WERI-Rb-1 (cell line): ENCODE data around the gene NOTUM.

Experiments used
- DNase-seq: peaks from one replicate; pipeline ENCODE4 v3.0.0-alpha.2; 2020
- H3K27ac ChIP-seq: fragments of 250-450 bp; sonication (Bioruptor Pico); 2 replicates; pipeline ENCODE4 v1.5.1; 2020; ENCODE audit warnings: mild to moderate bottlenecking, moderate library complexity
- H3K27me3 ChIP-seq: fragments of 250-450 bp; sonication (Bioruptor Pico); 2 replicates; pipeline ENCODE4 v1.5.1; 2021; ENCODE audit warnings: mild to moderate bottlenecking, low read depth, moderate library complexity; ENCODE audit not compliant: insufficient read depth, severe bottlenecking
- H3K36me3 ChIP-seq: fragments of 250-450 bp; sonication (Bioruptor Pico); 2 replicates; pipeline ENCODE4 v1.5.1; 2020; ENCODE audit warnings: mild to moderate bottlenecking, moderate library complexity
- H3K4me3 ChIP-seq: 2 replicates; pipeline ENCODE4 v1.5.1; 2011; ENCODE audit warnings: low read depth, mild to moderate bottlenecking, control low read depth, low read length
- H3K9me3 ChIP-seq: fragments of 250-450 bp; sonication (Bioruptor Pico); 2 replicates; pipeline ENCODE4 v1.5.1; 2021; ENCODE audit warnings: mild to moderate bottlenecking, moderate library complexity; ENCODE audit not compliant: severe bottlenecking
- CTCF ChIP-seq: IDR thresholded peaks from 2 replicates; pipeline ENCODE4 v1.5.1; 2011; ENCODE audit warnings: low read depth, mild to moderate bottlenecking, control low read depth, inconsistent platforms, low read length

The NOTUM gene

DNA sequence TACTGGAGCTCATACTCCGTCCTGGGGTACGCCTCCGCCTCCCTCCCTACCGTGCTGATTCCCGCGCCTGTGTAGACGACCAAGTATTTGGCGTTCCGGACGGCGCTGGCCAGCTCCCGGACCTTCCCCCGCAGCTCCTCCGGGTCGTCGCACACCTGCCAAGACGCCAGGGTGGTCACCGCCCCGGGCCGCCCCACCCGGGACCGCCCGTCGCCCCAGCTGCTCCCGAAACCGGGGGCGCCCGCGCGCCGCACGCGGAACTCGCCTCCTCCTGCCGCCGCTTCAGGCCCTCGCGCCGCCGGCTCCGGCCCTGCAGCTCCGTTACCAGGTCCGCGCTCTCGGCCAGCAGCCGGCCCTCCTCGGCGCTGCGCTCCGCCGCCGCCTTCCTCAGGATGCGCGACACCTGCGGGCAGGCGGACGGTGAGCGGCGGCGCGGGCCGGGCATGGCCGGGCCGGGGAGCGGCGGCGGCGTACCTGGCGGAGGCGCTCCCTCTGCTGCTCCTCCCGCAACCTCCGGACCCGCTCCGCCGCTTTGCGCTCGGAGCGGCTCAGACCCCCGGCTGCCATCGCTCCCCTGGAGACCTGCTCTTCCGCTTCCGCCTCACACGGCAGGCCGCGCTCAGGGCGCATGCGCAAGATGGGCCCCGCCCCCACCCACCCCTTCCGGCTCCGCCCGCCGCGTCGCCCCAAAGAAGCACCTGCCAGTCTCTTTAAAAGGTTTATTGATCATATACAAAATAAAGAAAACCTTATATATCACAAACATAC lies 43.2 kb downstream of the NOTUM start, which contains the start of gene SIRT7:
SIRT7 (minus strand) TSS at position 612 of the 768 bp plus-strand sequence; CDS start at position 567, 45 bp downstream.
- Histone ChIP-seq H3K9me3 (no peaks in the 10 kb centered on the region), H3K4me3 (peak within 1 kb of the TSS; percentile 55), H3K27ac (peak within 1 kb of the TSS; percentile 15; the same call in 1 of the 2 replicates), H3K36me3 (peaks cover 73% of the 10 kb centered on the region), H3K27me3 (no peaks in the 10 kb centered on the region)
- TF ChIP-seq CTCF, result no peak
- DNase-seq, result peak; percentile 85

- TF ChIP-seq CTCF, result no peak
- Histone ChIP-seq H3K27me3 (no peaks in the 10 kb centered on the region), H3K4me3 (no peak overlapping the region), H3K36me3 (peaks cover 73% of the 10 kb centered on the region), H3K27ac (no peak overlapping the region), H3K9me3 (no peaks in the 10 kb centered on the region)
- no peak for DNase-seq
Measured at GRCh38 chr17:81916234-81917001, 44.6 kb downstream of the NOTUM start.

- Histone ChIP-seq H3K36me3 (peaks cover 64% of the 10 kb centered on the region), H3K9me3 (no peaks in the 10 kb centered on the region), H3K27ac (no peak overlapping the region), H3K4me3 (no peak overlapping the region), H3K27me3 (no peaks in the 10 kb centered on the region)
- no peak for DNase-seq
- TF ChIP-seq CTCF, result no peak
Measured at GRCh38 chr17:81915331-81915730, 45.7 kb downstream of the NOTUM start.

DNA sequence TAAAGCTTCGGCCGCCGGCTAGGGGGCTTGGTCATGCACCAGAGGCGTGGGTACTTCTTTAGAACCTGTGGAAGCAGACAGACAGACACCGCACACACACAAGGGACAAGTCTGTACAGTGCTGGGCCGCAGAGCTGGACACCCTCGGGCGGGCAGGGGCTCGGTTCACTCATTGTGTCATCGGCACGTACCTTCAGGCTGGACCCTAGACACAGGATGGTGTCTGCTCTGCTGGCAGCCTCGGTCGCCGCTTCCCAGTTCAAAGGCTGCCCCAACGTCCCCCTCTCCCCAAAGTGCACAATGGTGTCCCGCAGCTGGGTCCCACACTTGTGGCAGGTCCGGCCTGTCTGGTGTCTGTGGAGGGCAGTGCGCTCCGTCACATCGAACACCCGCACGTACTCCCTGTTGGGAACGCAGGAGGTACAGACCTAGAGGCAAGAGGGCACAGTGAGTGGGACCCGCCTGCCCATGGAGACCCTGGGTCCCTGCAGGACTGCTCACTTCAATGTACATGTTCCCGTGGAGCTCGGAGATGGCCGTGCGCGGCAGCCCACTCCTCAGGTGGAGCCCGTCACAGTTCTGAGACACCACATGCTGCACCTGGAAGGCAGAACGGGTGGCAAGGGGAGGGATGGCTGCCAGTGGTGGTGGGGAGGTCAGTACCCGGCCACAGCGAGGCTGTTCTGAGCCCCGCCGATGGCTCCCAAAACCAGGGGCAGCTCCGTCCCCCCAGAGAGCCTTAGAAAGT lies 46.7 kb downstream of the NOTUM start:
- peaks cover 54% of the 10 kb centered on the region for H3K36me3 ChIP-seq
- H3K27me3 ChIP-seq, result no peaks in the 10 kb centered on the region
- H3K9me3 ChIP-seq, result no peaks in the 10 kb centered on the region
- H3K4me3 ChIP-seq, result no peak overlapping the region
- H3K27ac ChIP-seq, result no peak overlapping the region
- no peak for DNase-seq
- no peak for TF ChIP-seq CTCF

DNA sequence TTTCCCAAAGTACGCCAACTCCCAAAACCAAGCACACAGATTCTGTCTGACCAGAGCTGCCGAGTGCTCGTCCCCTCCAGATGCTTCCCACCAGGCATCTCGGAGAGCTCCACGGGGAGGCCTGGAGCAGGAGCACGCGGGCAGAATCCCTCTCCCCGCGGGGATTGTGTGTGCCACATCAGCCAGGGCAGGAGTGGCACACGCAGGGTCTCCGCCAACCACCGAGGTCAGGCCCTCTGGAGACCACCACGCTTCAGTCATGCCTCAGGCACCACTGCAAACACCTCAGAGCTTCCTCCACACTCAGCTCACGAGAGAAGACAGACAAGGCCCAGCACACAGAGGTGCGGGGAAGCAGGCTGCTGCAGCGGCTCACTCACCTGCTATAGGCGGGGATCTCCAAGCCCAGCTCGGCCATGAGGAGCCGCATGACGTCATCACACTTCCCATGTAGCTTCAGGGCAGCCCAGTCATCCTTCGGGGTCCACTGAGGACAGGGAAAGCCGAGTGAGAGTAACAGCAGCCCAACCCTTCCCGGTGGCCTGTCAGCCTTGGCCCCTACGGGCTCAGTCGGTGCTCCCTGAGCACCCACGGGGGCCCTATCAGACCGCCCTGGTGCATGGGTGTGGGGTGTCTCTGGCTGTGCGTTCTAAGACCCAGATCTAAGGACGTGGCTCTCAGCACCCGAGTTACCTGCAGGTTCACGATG lies 47.4 kb downstream of the NOTUM start:
- Histone ChIP-seq H3K27me3 (no peaks in the 10 kb centered on the region), H3K27ac (no peak overlapping the region), H3K36me3 (peaks cover 59% of the 10 kb centered on the region), H3K4me3 (no peak overlapping the region), H3K9me3 (no peaks in the 10 kb centered on the region)
- no peak for DNase-seq
- TF ChIP-seq CTCF, result no peak
